22Rv1 (cell line): ENCODE measurements around the gene MCRIP1.

ENCODE experiments used
- H3K27ac ChIP-seq: fragments of 450-650 bp; 2 replicates; pipeline ENCODE4 v1.5.1; 2017
- ZFX ChIP-seq: fragments of 450-650 bp; IDR thresholded peaks from 2 replicates; pipeline ENCODE4 v1.6.1; 2017; ENCODE audit warnings: antibody characterized with exemption, borderline replicate concordance
- TF ChIP-seq, protein P1 (sequence below): fragments of 450-650 bp; IDR thresholded peaks from 2 replicates; pipeline ENCODE4 v1.5.1; 2017; ENCODE audit warnings: mild to moderate bottlenecking

MCRIP1 gene

DNA sequence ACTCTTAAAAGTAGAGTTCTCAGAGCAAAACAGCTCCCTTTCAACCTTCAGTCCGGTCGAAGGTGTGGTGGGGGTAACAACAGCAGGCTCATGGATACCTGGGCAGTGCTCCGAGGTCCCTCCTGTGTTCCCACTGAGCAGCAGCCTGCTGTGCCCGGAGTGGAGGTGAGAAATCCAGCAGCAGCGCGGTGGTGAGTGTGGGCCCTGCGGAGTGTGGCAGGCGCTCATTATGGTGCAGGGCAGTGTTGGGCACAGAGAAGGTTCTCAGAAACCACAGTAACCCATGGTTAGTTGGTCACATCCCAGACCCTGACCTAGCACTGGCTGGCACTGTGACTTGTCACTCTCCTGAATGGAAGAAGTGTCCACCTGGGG, 32.3 kb upstream of the MCRIP1 start:
- peak overlapping the region; percentile 99 for H3K27ac ChIP-seq
- TF ChIP-seq, protein P1, sequence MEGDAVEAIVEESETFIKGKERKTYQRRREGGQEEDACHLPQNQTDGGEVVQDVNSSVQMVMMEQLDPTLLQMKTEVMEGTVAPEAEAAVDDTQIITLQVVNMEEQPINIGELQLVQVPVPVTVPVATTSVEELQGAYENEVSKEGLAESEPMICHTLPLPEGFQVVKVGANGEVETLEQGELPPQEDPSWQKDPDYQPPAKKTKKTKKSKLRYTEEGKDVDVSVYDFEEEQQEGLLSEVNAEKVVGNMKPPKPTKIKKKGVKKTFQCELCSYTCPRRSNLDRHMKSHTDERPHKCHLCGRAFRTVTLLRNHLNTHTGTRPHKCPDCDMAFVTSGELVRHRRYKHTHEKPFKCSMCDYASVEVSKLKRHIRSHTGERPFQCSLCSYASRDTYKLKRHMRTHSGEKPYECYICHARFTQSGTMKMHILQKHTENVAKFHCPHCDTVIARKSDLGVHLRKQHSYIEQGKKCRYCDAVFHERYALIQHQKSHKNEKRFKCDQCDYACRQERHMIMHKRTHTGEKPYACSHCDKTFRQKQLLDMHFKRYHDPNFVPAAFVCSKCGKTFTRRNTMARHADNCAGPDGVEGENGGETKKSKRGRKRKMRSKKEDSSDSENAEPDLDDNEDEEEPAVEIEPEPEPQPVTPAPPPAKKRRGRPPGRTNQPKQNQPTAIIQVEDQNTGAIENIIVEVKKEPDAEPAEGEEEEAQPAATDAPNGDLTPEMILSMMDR, result no peak
- no peak for TF ChIP-seq ZFX

GRCh38 chr17:81863833-81864768, 31.0 kb upstream of the MCRIP1 start:
- no peak for TF ChIP-seq ZFX
- TF ChIP-seq, protein P1, result no peak
- peak overlapping the region; percentile 99 for H3K27ac ChIP-seq

GRCh38 chr17:81863123-81863675, 30.1 kb upstream of the MCRIP1 start:
- H3K27ac ChIP-seq, result peak overlapping the region; percentile 99
- TF ChIP-seq, protein P1, result no peak
- TF ChIP-seq ZFX, result no peak

GRCh38 chr17:81860756-81861568, 27.9 kb upstream of the MCRIP1 start:
- H3K27ac ChIP-seq, result peak overlapping the region; percentile 99
- TF ChIP-seq, protein P1, result no peak
- no peak for TF ChIP-seq ZFX

GRCh38 chr17:81859906-81860755, 27.0 kb upstream of the MCRIP1 start, which contains the start of gene P4HB:
Gene P4HB (minus strand): TSS chr17:81860535. CDS start chr17:81860471, 64 bp downstream.
- H3K27ac ChIP-seq, result peak within 1 kb of the TSS; percentile 99
- no peak for TF ChIP-seq ZFX
- TF ChIP-seq, protein P1, result no peak; the same call in 1 of the 2 replicates
